Smooth muscle cell (in vitro differentiated cells): ENCODE data around the gene CDH11. TPM values are rescaled to one million over a fixed set of nuclear protein-coding genes. Genes with fewer than 3 reads are reported as not detected.
A peak's percentile ranks its signal among the peaks of the same experiment; 100 is the strongest.

ENCODE experiments used
- DNase-seq: peaks from one replicate; lab custom pipeline; 2025; ENCODE audit not compliant: unreplicated experiment; lab: John Stamatoyannopoulos, UW
- H2AFZ ChIP-seq: fragments of 200-600 bp; sonication (generic); 2 replicates; pipeline ENCODE4 v1.6.0; 2016; ENCODE audit warnings: antibody characterized with exemption, low read depth, mild to moderate bottlenecking
- H3F3A ChIP-seq: fragments of 200-600 bp; sonication (generic); 2 replicates; pipeline ENCODE4 v1.6.0; 2017; ENCODE audit warnings: antibody characterized with exemption, low read depth
- H3K27ac ChIP-seq: fragments of 200-600 bp; sonication (generic); 2 replicates; pipeline ENCODE4 v1.5.1; 2016; ENCODE audit warnings: low read depth, mild to moderate bottlenecking
- H3K27me3 ChIP-seq: fragments of 200-600 bp; sonication (generic); 2 replicates; pipeline ENCODE4 v1.6.1; 2016; ENCODE audit warnings: low read depth, mild to moderate bottlenecking
- H3K36me3 ChIP-seq: fragments of 200-600 bp; sonication (generic); 2 replicates; pipeline ENCODE4 v1.5.1; 2016; ENCODE audit warnings: low read depth
- H3K4me1 ChIP-seq: fragments of 200-600 bp; sonication (generic); 2 replicates; pipeline ENCODE4 v1.5.1; 2016; ENCODE audit warnings: low read depth
- H3K4me2 ChIP-seq: fragments of 200-600 bp; sonication (generic); 2 replicates; pipeline ENCODE4 v1.6.0; 2016; ENCODE audit warnings: mild to moderate bottlenecking
- H3K4me3 ChIP-seq: fragments of 200-600 bp; sonication (generic); 2 replicates; pipeline ENCODE4 v1.5.1; 2016; ENCODE audit warnings: mild to moderate bottlenecking
- H3K79me2 ChIP-seq: fragments of 200-600 bp; sonication (generic); 2 replicates; pipeline ENCODE4 v1.6.0; 2016; ENCODE audit warnings: low read depth, mild to moderate bottlenecking
- H3K9ac ChIP-seq: fragments of 200-600 bp; sonication (generic); 2 replicates; pipeline ENCODE4 v1.6.0; 2016; ENCODE audit warnings: low read depth
- H3K9me3 ChIP-seq: fragments of 200-600 bp; sonication (generic); replicated peaks from 2 replicates; pipeline ENCODE4 v1.5.1; 2016; ENCODE audit warnings: low read depth
- H4K20me1 ChIP-seq: fragments of 200-600 bp; sonication (generic); 2 replicates; pipeline ENCODE4 v1.6.0; 2016; ENCODE audit warnings: low read depth
- WGBS: methylation state at CpG from one replicate; pipeline ENCODE4 v1.1.7; 2016; ENCODE audit warnings: low lambda C conversion rate; 5-methylcytosine and 5-hydroxymethylcytosine counted together
- polyA plus RNA-seq: library from polyadenylated mRNA; unstranded; fragments of >200 nt; fragmentation: Nextera tagmentation; extraction: Ambion mirVana; gene quantifications from 2 replicates; pipeline ENCODE4 v1.2.1, GENCODE V29; 2016
- total RNA-seq: library from RNA; depleted of rRNA; stranded (reverse); fragments of >200 nt; gene quantifications from 2 replicates; pipeline ENCODE4 v1.2.3, GENCODE V29; 2014
- TF ChIP-seq, protein P1 (sequence below): fragments of 200-600 bp; sonication (generic); IDR thresholded peaks from 2 replicates; pipeline ENCODE4 v1.5.1; 2017; ENCODE audit warnings: borderline replicate concordance, mild to moderate bottlenecking, antibody characterized with exemption; ENCODE audit not compliant: insufficient read depth, poor library complexity, severe bottlenecking

CDH11 gene
- total and polyA plus RNA-seq, 2 experiments from 2014 or later: 1,034 to 1,251 TPM

DNA sequence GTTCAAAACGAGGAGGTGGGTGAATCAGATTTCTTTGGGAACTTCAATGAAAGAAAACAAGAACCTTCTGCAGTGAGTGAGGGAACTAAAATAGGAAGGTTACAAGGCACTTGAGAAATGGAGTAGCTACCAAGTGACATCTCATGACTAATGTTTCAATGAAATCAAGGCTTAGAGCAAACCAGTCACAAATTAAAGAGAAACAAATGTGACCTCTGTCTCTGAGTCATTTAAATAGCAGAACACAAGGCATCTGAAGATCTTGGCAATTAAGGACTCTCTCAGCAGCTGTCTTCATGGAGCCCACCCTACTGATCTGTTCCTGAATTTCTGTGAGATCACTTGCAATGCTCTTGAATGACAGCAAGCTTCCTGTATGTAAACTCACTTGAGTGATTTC, 109.5 kb downstream of the CDH11 start:
- Histone ChIP-seq H3K4me2 (peak overlapping the region; percentile 39), H3K27ac (peak overlapping the region; percentile 83), H3K36me3 (no peaks in the 10 kb centered on the region), H3K4me3 (no peak overlapping the region), H3K79me2 (peaks cover 100% of the 10 kb centered on the region), H3K27me3 (no peaks in the 10 kb centered on the region), H3K9me3 (no peaks in the 10 kb centered on the region), H3K4me1 (peaks cover 16% of the 10 kb centered on the region), H2AFZ (no peak overlapping the region), H3K9ac (no peak overlapping the region), H4K20me1 (peaks cover 100% of the 10 kb centered on the region), H3F3A (peaks cover 74% of the 10 kb centered on the region)
- 86% methylated on average over 1 of the region's 1 CpG for WGBS
- no peak for DNase-seq
- TF ChIP-seq, protein P1, sequence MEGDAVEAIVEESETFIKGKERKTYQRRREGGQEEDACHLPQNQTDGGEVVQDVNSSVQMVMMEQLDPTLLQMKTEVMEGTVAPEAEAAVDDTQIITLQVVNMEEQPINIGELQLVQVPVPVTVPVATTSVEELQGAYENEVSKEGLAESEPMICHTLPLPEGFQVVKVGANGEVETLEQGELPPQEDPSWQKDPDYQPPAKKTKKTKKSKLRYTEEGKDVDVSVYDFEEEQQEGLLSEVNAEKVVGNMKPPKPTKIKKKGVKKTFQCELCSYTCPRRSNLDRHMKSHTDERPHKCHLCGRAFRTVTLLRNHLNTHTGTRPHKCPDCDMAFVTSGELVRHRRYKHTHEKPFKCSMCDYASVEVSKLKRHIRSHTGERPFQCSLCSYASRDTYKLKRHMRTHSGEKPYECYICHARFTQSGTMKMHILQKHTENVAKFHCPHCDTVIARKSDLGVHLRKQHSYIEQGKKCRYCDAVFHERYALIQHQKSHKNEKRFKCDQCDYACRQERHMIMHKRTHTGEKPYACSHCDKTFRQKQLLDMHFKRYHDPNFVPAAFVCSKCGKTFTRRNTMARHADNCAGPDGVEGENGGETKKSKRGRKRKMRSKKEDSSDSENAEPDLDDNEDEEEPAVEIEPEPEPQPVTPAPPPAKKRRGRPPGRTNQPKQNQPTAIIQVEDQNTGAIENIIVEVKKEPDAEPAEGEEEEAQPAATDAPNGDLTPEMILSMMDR: no peak

DNA sequence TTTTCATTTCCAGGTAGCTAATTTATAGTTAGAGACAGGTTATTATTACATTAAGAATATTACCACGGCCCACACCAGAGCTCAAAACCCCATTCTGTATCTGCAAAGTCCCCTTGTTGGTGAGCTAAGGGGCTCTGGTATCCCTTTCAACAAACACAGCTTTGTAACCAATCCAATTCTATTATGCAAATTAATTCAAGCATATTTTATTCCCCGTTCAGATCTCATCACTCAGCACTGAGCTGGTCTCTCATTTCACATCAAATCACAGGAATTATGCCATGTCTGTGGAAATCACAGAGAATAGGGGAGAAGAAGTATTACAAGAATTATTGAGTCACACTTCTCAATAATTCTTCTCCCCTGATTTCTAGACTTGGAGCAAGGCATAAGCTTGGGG, 111.7 kb downstream of the CDH11 start:
- H4K20me1 ChIP-seq: peaks cover 100% of the 10 kb centered on the region
- DNase-seq: no peak
- WGBS: 77% methylated on average over 2 of the region's 2 CpGs
- no peak overlapping the region for H3K4me3 ChIP-seq
- no peaks in the 10 kb centered on the region for H3K9me3 ChIP-seq
- H3F3A ChIP-seq: peaks cover 76% of the 10 kb centered on the region
- H3K79me2 ChIP-seq: peaks cover 100% of the 10 kb centered on the region
- no peaks in the 10 kb centered on the region for H3K4me1 ChIP-seq
- no peak overlapping the region for H2AFZ ChIP-seq
- peaks cover 7% of the 10 kb centered on the region for H3K36me3 ChIP-seq
- TF ChIP-seq, protein P1: no peak
- H3K27ac ChIP-seq: peak overlapping the region; percentile 62
- H3K4me2 ChIP-seq: no peak overlapping the region
- no peaks in the 10 kb centered on the region for H3K27me3 ChIP-seq
- H3K9ac ChIP-seq: no peak overlapping the region

DNA sequence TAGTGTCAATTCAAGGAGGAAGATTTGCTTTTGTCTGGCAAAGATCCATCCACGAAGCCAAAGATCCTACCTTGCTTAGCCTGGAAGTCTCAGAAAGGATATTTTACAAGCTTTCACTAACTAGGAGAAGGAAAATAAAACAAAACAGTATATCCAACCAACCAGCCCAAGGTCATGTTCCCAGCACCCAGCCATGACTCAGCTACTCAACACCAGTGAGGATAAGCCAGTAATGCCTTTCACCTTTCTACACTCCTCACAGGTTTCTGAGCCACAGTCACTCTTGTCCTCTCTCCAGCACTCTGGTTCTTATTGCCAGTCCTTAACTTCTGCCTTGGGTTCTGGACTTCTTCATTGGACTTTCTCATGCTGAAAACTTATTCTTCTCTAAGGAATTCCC, 116.2 kb downstream of the CDH11 start:
- H3K9ac ChIP-seq: no peak overlapping the region
- H3K27ac ChIP-seq: peak overlapping the region; percentile 60
- H2AFZ ChIP-seq: no peak overlapping the region
- no peak for DNase-seq
- 92% methylated on average over 1 of the region's 1 CpG for WGBS
- TF ChIP-seq, protein P1: no peak
- H3K36me3 ChIP-seq: peaks cover 14% of the 10 kb centered on the region
- H3K79me2 ChIP-seq: peaks cover 97% of the 10 kb centered on the region
- H3K4me3 ChIP-seq: no peak overlapping the region
- H3K4me2 ChIP-seq: no peak overlapping the region
- peaks cover 6% of the 10 kb centered on the region for H3K4me1 ChIP-seq
- peaks cover 98% of the 10 kb centered on the region for H4K20me1 ChIP-seq
- no peaks in the 10 kb centered on the region for H3K9me3 ChIP-seq
- no peaks in the 10 kb centered on the region for H3K27me3 ChIP-seq
- peaks cover 75% of the 10 kb centered on the region for H3F3A ChIP-seq

DNA sequence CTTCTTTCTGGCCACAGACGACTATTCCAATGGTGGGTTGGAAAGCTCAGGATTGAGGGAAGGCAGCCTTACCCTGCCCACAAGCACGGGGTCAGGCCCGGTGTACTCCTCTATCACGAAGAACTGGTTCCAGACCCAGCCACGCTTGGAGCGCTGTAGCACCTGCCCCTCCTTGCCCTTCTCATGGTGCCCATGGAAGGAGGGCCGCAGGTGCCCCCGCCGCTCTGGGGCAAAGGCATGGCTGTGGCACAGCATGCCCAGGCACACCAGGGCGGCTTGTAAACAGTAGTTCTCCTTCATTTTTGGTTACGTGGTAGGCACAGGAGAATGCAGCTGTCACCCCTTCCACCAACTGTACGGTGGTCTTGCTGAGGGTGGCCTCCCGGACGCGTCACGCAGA, 117.3 kb downstream of the CDH11 start:
- no peak for DNase-seq
- Histone ChIP-seq H3F3A (peaks cover 73% of the 10 kb centered on the region), H3K79me2 (peaks cover 97% of the 10 kb centered on the region), H2AFZ (no peak overlapping the region), H3K9ac (no peak overlapping the region), H3K4me1 (peaks cover 6% of the 10 kb centered on the region), H3K9me3 (no peaks in the 10 kb centered on the region), H3K4me2 (no peak overlapping the region), H3K27ac (peak overlapping the region; percentile 60), H4K20me1 (peaks cover 98% of the 10 kb centered on the region), H3K27me3 (no peaks in the 10 kb centered on the region), H3K4me3 (no peak overlapping the region), H3K36me3 (peaks cover 14% of the 10 kb centered on the region)
- TF ChIP-seq, protein P1: no peak
- WGBS: 91% methylated on average over 16 of the region's 16 CpGs
